HS-5 (cell line): ENCODE data around the gene NBPF1.
"Not testable (repeated sequence)": the region's sequence is repeated elsewhere in the genome, so short reads cannot be mapped to it uniquely, and the experiment has no call there.

Experiments used
- DNase-seq: peaks from one replicate; pipeline ENCODE4 v3.0.0-alpha.2; 2012; ENCODE audit warnings: low read depth

NBPF1 gene

DNA sequence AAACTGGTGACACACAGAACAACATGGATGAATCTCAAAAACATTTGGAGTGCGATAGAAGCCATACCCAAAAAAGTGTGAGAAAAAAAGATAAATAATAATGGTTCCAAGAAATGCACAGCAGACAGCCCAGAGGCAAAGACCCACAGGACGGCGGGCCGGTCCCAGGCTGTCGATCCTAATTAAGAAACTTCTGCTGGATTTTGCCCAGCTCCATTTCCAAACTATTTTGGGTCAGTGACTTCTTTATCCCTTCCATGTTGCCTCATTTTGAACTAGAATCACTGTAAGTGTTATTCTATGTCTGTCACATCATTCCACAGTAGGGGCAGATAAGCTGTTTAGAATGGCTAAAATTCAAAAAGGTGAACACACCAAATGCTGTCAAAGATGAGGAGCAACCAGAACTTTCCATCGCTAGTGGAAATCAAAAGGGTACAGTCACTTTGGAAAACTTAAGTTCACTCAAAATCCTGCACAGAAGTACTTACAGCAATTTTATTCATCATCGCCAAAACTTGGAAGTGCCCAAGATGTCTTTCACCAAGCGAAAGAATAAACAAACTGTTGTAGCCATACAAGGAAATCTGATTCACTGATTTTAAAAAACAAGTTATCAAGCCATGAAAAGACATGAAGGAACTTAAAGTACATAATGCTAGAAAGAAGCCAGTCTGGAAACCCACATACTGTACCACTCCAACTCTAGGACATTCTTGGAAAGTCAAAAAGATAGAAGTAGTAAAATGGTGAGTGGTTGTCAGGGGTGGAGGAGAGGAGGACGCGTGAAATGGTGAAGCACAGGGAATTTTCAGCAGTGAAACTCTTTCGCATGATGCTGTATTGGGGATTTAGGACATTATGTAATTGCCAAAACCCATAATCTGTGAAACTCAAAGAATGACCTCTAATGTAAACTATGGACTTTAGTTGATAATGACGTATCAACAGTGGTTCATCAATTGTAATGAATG, 7.5 kb downstream of the NBPF1 start:
- DNase-seq: no peak

- DNase-seq: no peak
Measured at GRCh38 chr1:16605213-16605525, 8.2 kb downstream of the NBPF1 start.

GRCh38 chr1:16604514-16605212, 8.7 kb downstream of the NBPF1 start:
- DNase-seq: not testable (repeated sequence)

- DNase-seq: not testable (repeated sequence)
Measured at GRCh38 chr1:16603623-16604022, 9.7 kb downstream of the NBPF1 start.

DNA sequence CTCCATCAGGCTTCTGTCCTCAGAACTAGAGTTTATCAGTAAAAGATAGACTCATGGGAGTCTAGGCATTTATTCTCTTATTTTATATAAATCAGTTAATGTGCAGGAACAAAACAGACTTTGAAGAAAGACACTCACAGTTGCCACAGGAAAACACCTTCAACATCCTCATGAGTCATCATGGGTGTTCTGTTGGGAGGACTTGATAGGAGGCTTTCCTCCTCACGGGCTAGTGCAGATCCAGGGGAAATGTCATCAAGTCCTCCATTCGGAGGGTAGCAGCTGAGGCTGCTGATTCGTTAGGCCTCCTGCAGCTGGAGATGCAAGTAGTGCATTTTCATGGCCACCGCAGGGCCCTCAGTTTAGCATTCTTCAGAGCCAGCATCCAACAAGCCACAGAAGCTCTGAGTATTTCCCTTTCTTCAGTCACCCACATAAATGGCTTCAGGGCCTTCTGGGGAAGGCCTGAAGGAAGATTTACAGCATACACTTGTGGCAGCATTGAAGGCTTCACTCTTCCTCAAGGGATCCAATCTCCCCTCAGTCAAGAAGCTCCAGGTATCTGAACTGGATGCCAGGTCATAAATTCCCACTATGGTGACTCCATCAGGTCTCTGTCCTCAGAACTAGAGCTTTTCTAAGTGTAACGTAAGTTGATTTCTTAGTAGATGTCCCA, 10.9 kb downstream of the NBPF1 start:
- DNase-seq: not testable (repeated sequence)

GRCh38 chr1:16600855-16601786, 12.2 kb downstream of the NBPF1 start:
- DNase-seq: not testable (repeated sequence)

GRCh38 chr1:16599326-16599725, 14.0 kb downstream of the NBPF1 start:
- not testable (repeated sequence) for DNase-seq

DNA sequence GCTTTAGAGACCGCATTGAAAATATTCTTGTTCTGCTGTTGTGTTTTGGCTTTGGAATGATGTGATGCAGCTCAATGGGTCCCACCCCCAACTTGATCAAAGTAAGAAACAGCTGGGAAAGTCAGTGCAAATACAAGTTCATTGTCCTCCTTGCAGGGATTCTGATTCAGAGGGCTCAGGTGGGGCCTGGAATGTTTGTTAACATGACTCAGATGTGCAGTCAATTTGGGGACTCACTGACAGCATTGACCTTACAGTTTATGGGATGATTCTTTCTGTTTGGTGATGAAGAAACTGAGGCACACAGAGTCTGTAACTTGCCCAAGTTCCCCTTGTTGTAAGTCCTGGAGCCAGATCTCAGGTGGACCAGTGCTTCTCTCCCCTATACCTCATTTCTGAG, 18.1 kb downstream of the NBPF1 start:
- not testable (repeated sequence) for DNase-seq

DNA sequence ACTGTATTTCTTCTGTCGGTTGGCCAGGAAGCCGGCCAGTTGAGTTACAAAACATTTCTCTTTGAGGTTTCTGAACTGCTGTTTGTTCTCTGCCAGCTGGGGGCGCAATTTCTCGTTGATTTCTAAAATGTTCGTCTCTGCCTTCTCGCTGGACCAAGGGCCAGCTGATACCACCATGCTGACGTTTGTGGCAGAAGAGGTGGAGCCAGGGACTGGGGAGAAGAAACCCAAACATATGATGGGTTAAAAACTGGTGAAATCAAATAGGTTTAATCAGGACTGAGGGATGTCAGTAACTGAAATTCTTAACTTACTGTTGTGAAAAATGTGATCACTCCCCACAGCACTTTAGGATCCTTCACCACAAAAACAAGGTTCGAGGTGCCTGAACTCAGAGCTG, 21.5 kb downstream of the NBPF1 start:
- not testable (repeated sequence) for DNase-seq

GRCh38 chr1:16588081-16588480, 25.3 kb downstream of the NBPF1 start:
- not testable (repeated sequence) for DNase-seq

DNA sequence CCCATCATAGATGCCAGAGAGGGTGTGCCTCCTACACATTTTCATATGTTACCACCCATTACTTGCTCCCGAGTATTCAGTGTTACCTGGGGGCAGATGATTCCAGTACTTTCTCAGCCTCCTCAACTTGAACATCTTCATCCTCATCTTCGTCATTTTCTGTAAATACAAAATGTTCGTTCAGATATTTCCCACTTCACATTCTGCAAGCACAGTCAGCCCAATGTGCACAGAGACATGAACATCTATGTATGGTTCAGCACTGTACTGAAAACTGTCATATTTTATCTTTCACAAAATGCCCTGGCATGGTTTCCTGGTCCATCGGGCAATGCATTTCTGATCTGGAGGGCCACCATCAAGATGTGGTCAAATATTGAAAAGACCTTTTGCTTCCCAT, 25.7 kb downstream of the NBPF1 start:
- not testable (repeated sequence) for DNase-seq

DNA sequence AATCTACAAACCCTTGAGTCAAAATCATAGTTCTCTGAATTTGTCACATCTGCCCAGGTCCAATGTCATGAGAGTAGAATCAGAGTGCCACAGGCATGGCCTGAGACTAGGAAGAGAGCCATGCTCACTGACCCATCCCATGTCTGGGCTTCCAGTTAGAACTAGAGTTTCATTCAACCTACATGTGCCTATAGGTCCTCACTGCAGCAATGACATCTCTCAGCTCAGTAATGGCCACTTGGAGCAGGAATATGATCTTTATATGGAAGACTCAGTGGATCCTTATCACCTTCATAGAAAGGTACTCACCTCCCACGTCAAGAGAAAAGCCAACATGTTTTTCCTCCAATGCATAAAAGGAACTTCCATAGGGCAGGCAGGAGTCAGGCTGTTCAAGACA, 48.0 kb downstream of the NBPF1 start:
- not testable (repeated sequence) for DNase-seq

DNA sequence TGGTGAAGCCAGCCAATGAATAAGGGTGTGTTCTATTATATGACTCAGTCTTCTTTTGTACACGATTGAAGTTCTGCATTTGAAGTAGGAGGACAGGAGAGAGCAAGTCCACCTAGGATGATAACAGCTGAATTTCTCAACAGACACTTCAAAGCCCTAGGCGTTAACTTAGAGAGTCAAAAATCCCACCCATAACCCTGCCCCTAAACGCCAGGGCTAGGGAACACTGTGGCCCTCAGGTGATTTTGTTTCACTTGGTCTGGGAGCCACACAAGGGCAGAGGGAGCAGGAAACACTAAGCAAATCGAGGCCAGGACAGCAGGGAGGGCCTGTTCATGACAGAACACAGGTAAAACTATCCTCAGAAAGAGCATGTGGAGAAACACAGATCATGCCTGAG, 52.3 kb downstream of the NBPF1 start:
- not testable (repeated sequence) for DNase-seq

DNA sequence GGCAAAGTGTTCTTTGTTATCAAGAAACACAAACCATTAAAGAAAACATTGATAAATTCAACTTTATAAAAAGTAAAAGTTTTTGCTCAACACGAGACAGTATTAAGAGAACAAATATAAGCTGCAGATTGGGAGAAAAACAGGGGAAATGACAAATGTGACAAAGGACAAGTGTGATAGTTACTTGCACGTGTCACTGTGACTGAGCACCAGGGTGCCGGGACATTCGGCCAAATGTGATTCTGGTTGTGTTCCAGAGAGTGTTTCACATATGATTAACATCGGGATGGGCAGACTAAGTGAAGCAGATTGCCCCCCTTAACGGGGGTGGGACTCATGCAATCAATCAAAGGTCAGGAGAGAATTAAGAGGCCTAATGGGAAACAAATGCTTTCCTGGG, 52.9 kb downstream of the NBPF1 start:
- not testable (repeated sequence) for DNase-seq

DNA sequence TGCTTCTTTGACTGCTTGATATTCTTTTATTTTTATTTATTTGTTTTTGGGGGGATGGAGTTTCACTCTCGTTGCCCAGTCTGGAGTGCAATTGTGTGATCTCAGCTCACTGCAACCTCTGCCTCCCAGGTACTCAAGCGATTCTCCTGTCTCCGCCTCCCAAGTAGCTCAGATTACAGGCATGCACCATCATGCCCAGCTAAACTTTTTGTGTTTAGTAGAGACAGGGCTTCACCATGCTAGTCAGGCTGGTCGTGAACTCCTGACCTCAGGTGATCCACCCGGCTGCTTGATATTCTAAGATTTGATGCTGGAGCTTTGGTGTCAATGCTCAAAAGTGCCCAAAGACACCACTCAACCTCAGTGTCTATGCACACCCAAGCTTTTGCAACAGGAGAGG, 53.7 kb downstream of the NBPF1 start:
- not testable (repeated sequence) for DNase-seq

GRCh38 chr1:16557034-16557433, 56.3 kb downstream of the NBPF1 start:
- not testable (repeated sequence) for DNase-seq

GRCh38 chr1:16553244-16553643, 60.1 kb downstream of the NBPF1 start:
- not testable (repeated sequence) for DNase-seq

- not testable (repeated sequence) for DNase-seq
Measured at GRCh38 chr1:16550212-16550918, 63.0 kb downstream of the NBPF1 start.

- DNase-seq: not testable (repeated sequence)
Measured at GRCh38 chr1:16549545-16549944, 63.8 kb downstream of the NBPF1 start.

GRCh38 chr1:16547502-16548241, 65.7 kb downstream of the NBPF1 start:
- not testable (repeated sequence) for DNase-seq
